ENCODE data around the gene CLEC16A.

DNA sequence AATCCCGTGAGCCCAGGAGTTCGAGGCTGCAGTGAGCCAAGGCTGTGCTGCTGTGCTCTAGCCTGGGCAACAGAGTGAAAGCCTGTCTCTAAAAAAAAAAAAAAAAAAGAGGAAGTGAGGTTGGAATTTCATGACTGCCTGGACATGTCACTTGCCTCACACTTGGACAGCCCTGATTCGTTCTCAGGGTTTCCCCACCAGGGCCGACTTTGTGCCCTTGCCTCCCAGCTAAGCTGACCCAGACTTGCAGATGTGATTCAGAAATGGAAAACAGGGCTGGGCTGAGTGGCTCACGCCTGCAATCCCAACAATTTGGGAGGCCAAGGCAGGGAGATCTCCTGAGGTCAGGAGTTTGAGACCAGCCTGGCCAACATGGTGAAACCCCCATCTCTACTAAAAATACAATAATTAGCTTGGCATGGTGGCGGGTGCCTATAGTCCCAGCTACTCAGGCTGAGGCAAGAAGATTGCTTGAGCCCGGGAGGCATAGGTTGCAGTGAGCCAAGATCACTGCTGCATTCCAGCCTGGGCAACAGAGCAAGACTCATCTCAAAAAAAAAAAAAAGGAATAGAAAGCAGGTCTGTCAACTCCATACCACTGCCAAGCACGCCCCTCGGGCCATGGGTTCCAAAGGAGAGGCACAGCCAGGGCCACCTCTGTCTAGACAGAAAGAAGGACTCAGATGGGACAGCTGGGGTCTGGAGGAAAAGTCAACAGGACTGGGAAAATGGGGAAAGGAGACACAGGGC is 264.7 kb downstream of the CLEC16A start:
- TF ChIP-seq, protein P1, sequence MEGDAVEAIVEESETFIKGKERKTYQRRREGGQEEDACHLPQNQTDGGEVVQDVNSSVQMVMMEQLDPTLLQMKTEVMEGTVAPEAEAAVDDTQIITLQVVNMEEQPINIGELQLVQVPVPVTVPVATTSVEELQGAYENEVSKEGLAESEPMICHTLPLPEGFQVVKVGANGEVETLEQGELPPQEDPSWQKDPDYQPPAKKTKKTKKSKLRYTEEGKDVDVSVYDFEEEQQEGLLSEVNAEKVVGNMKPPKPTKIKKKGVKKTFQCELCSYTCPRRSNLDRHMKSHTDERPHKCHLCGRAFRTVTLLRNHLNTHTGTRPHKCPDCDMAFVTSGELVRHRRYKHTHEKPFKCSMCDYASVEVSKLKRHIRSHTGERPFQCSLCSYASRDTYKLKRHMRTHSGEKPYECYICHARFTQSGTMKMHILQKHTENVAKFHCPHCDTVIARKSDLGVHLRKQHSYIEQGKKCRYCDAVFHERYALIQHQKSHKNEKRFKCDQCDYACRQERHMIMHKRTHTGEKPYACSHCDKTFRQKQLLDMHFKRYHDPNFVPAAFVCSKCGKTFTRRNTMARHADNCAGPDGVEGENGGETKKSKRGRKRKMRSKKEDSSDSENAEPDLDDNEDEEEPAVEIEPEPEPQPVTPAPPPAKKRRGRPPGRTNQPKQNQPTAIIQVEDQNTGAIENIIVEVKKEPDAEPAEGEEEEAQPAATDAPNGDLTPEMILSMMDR (IDR thresholded peaks at IDR 0.05; ENCODE audit: low read depth, low read length, poor library complexity, severe bottlenecking), result no peak
- TF ChIP-seq EZH2phosphoT487 (IDR thresholded peaks at IDR 0.05; ENCODE audit: borderline replicate concordance, low read length), result no peak
